ENCODE results near the gene RBMS1. TPM values are rescaled to one million over a fixed set of nuclear protein-coding genes. Genes with fewer than 3 reads are reported as not detected.

RBMS1 gene
- total and polyA plus RNA-seq, 4 donors, result 7.9 to 23.5 (median 15.5) TPM

- WGBS, result 95% methylated on average over 7 of the region's 7 CpGs
- Histone ChIP-seq H3K9ac (ENCODE audit: low read depth in 1 of 2, low read length in 2 of 2) (no peak overlapping the region), H3K27me3 (ENCODE audit: control insufficient read depth in 4 of 4, insufficient read depth in 4 of 4, low read length in 3 of 4) (no peaks in the 10 kb centered on the region), H3K4me3 (ENCODE audit: low read depth in 1 of 3, low read length in 3 of 3) (no peak overlapping the region), H3K27ac (ENCODE audit: low read depth in 1 of 2, low read length in 2 of 2) (no peak overlapping the region), H3K4me1 (ENCODE audit: control insufficient read depth in 4 of 4, insufficient read depth in 4 of 4, low read length in 3 of 4) (peaks cover 0 to 3% (median 0%) of the 10 kb centered on the region in 4 donors), H3K9me3 (ENCODE audit: control insufficient read depth in 4 of 4, low read length in 3 of 4) (no peaks in the 10 kb centered on the region), H3K36me3 (ENCODE audit: control insufficient read depth in 4 of 4, insufficient read depth in 3 of 4, low read depth in 1 of 4, low read length in 3 of 4) (no peaks in the 10 kb centered on the region)
- TF ChIP-seq EGR1 (IDR thresholded peaks at IDR 0.05; ENCODE audit: low read depth in 2 of 2), result no peak
- TF ChIP-seq JUND (IDR thresholded peaks at IDR 0.05), result no peak
- no peak for TF ChIP-seq RXRA (IDR thresholded peaks at IDR 0.05)
- no peak for TF ChIP-seq TAF1 (conservative IDR thresholded peaks at IDR 0.05)
- TF ChIP-seq ATF3 (IDR thresholded peaks at IDR 0.05), result no peak
- no peak for TF ChIP-seq ZBTB33 (IDR thresholded peaks at IDR 0.05)
- TF ChIP-seq GABPA (IDR thresholded peaks at IDR 0.05 in 1 of 2, conservative IDR thresholded peaks at IDR 0.05 in 1 of 2), result no peak
- no peak for TF ChIP-seq MAX (IDR thresholded peaks at IDR 0.05)
- no peak for TF ChIP-seq HNF4G (IDR thresholded peaks at IDR 0.05)
- no peak for TF ChIP-seq REST (IDR thresholded peaks at IDR 0.05)
- no peak for TF ChIP-seq YY1 (IDR thresholded peaks at IDR 0.05)
- DNase-seq (ENCODE audit: low spot score), result no peak
Measured at GRCh38 chr2:160477032-160477431, 16.6 kb downstream of the RBMS1 start.

GRCh38 chr2:160474891-160475787, 18.5 kb downstream of the RBMS1 start:
- H3K4me1 ChIP-seq (ENCODE audit: control insufficient read depth in 4 of 4, insufficient read depth in 4 of 4, low read length in 3 of 4), result peaks cover 0 to 3% (median 0%) of the 10 kb centered on the region in 4 donors
- H3K9me3 ChIP-seq (ENCODE audit: control insufficient read depth in 4 of 4, low read length in 3 of 4), result no peaks in the 10 kb centered on the region
- H3K36me3 ChIP-seq (ENCODE audit: control insufficient read depth in 4 of 4, insufficient read depth in 3 of 4, low read depth in 1 of 4, low read length in 3 of 4), result no peaks in the 10 kb centered on the region
- no peak overlapping the region for H3K9ac ChIP-seq (ENCODE audit: low read depth in 1 of 2, low read length in 2 of 2)
- 84% methylated on average over 7 of the region's 7 CpGs for WGBS
- H3K27ac ChIP-seq (ENCODE audit: low read depth in 1 of 2, low read length in 2 of 2), result no peak overlapping the region
- H3K4me3 ChIP-seq (ENCODE audit: low read depth in 1 of 3, low read length in 3 of 3), result no peak overlapping the region
- DNase-seq (ENCODE audit: low spot score), result no peak
- no peaks in the 10 kb centered on the region for H3K27me3 ChIP-seq (ENCODE audit: control insufficient read depth in 4 of 4, insufficient read depth in 4 of 4, low read length in 3 of 4)
- TF ChIP-seq NR2F2 (IDR thresholded peaks at IDR 0.05) (no peak), FOXA2 (IDR thresholded peaks at IDR 0.05) (no peak), MAX (IDR thresholded peaks at IDR 0.05) (no peak), YY1 (IDR thresholded peaks at IDR 0.05) (no peak), RXRA (IDR thresholded peaks at IDR 0.05) (no peak), HNF4A (conservative IDR thresholded peaks at IDR 0.05) (no peak), ATF3 (IDR thresholded peaks at IDR 0.05) (no peak), TAF1 (conservative IDR thresholded peaks at IDR 0.05) (no peak), EGR1 (IDR thresholded peaks at IDR 0.05; ENCODE audit: low read depth in 2 of 2) (no peak), HNF4G (IDR thresholded peaks at IDR 0.05) (no peak), JUND (IDR thresholded peaks at IDR 0.05) (no peak), GABPA (IDR thresholded peaks at IDR 0.05 in 1 of 2, conservative IDR thresholded peaks at IDR 0.05 in 1 of 2) (no peak), RAD21 (IDR thresholded peaks at IDR 0.05) (no peak), CTCF (IDR thresholded peaks at IDR 0.05; ENCODE audit: low read depth, low read length, missing input control) (no peak), SP1 (IDR thresholded peaks at IDR 0.05) (no peak), FOXA1 (IDR thresholded peaks at IDR 0.05) (no peak), REST (IDR thresholded peaks at IDR 0.05) (no peak)
